ENCODE results near the gene COX7C. TPM values are rescaled to one million over a fixed set of nuclear protein-coding genes. Genes with fewer than 3 reads are reported as not detected.

COX7C gene
- total and polyA plus RNA-seq, 2 donors (not counting 1 experiment from before 2014, with no cell fraction given): 338 to 346 TPM

DNA sequence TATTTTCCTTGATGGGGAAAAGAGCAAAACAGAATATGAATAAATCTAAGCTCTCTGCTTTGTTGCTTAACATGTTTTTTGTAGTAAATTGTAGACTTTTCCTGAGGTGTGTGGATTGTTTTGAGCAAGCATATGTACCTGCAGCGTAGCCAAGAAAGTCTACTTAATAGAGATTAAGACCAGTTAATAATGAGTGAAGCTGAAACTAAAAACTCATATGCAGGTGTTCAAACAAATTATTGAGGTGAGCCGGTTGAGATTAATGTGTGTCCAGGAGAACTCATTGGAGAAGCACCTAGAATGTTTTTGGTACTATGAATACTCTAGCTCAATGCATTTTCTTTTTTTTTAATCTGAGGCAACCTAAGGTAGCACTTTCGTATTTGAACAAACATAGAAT, 49.2 kb downstream of the COX7C start:
- Histone ChIP-seq H3K4me2 (replicated peaks; ENCODE audit: low read depth, low read length, poor library complexity, severe bottlenecking) (no peak overlapping the region), H3K36me3 (replicated peaks in 1 of 2; ENCODE audit: control extremely low read depth in 1 of 2, control insufficient read depth in 1 of 2, extremely low read depth in 1 of 2, insufficient read depth in 2 of 2, low read length in 1 of 2) (no peaks in the 10 kb centered on the region), H2AFZ (ENCODE audit: insufficient read depth, low read depth, low read length, poor library complexity, severe bottlenecking) (no peak overlapping the region), H3K9me3 (ENCODE audit: control extremely low read depth in 1 of 3, control insufficient read depth in 2 of 3, insufficient read depth in 1 of 3, low read length in 2 of 3) (no peaks in the 10 kb centered on the region), H3K79me2 (ENCODE audit: control insufficient read depth, insufficient read depth, low read length) (no peaks in the 10 kb centered on the region), H3K9ac (ENCODE audit: low read length) (no peak overlapping the region), H3K4me1 (ENCODE audit: control insufficient read depth in 2 of 2, insufficient read depth in 2 of 2, low read length in 2 of 2) (no peaks in the 10 kb centered on the region), H3K4me3 (ENCODE audit: control extremely low read depth in 1 of 5, extremely low read depth in 1 of 5, insufficient read depth in 1 of 5, low read depth in 2 of 5, low read length in 4 of 5) (no peak overlapping the region), H3K27me3 (replicated peaks in 1 of 4; ENCODE audit: control extremely low read depth in 1 of 4, control insufficient read depth in 3 of 4, insufficient read depth in 4 of 4, low read length in 3 of 4) (peaks cover 0 to 4% (median 0%) of the 10 kb centered on the region in 4 experiments), H4K20me1 (ENCODE audit: control insufficient read depth, insufficient read depth, low read length, poor library complexity, severe bottlenecking) (no peaks in the 10 kb centered on the region), H3K27ac (ENCODE audit: low read length in 2 of 2) (no peak overlapping the region)
- Mint-ChIP-seq H3K27me3 (peaks cover 8% of the 10 kb centered on the region), H3K9me3 (ENCODE audit: insufficient read depth) (no peaks in the 10 kb centered on the region), H3K4me1 (no peaks in the 10 kb centered on the region), H3K27ac (no peak overlapping the region), H3K4me3 (peak overlapping the region; percentile 16)
- POLR2A ChIA-PET: no interaction called here
- ATAC-seq (ENCODE audit: low read depth): no peak
- no peak for DNase-seq
- CTCF ChIA-PET: no interaction called here
- intact Hi-C loops (cut with micrococcal nuclease): no loop called here
- TF ChIP-seq, protein P1, sequence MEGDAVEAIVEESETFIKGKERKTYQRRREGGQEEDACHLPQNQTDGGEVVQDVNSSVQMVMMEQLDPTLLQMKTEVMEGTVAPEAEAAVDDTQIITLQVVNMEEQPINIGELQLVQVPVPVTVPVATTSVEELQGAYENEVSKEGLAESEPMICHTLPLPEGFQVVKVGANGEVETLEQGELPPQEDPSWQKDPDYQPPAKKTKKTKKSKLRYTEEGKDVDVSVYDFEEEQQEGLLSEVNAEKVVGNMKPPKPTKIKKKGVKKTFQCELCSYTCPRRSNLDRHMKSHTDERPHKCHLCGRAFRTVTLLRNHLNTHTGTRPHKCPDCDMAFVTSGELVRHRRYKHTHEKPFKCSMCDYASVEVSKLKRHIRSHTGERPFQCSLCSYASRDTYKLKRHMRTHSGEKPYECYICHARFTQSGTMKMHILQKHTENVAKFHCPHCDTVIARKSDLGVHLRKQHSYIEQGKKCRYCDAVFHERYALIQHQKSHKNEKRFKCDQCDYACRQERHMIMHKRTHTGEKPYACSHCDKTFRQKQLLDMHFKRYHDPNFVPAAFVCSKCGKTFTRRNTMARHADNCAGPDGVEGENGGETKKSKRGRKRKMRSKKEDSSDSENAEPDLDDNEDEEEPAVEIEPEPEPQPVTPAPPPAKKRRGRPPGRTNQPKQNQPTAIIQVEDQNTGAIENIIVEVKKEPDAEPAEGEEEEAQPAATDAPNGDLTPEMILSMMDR (IDR thresholded peaks at IDR 0.05): no peak
- no peak for TF ChIP-seq EZH2 (IDR thresholded peaks at IDR 0.05; ENCODE audit: borderline replicate concordance, insufficient read depth, low read depth, low read length, poor library complexity, severe bottlenecking)
- WGBS (ENCODE audit: insufficient coverage): no CpG with 5 or more reads among the region's 3 CpGs

Small RNAs within 50 kb of the gene (small RNA-seq; reads per million reads assigned to genes)
- not detected for gene RNU6-804P (ENCODE audit: insufficient read length, low read depth, low replicate concordance)
